Measurements from ENCODE around the gene ZNF180. TPM values are rescaled to one million over a fixed set of nuclear protein-coding genes. Genes with fewer than 3 reads are reported as not detected.

Gene ZNF180
- total RNA-seq, 1 donor from 2014 or later, result 17.9 TPM

GRCh38 chr19:44435441-44435840 is 64.9 kb downstream of the ZNF180 start:
- Mint-ChIP-seq H3K4me3 (ENCODE audit: low read depth) (no peak overlapping the region), H3K9me3 (ENCODE audit: low read depth) (peaks cover 46% of the 10 kb centered on the region), H3K27me3 (no peaks in the 10 kb centered on the region), H3K4me1 (ENCODE audit: low read depth) (peaks cover 3% of the 10 kb centered on the region), H3K27ac (no peak overlapping the region), H3K36me3 (ENCODE audit: insufficient read depth) (peaks cover 80% of the 10 kb centered on the region)
- TF ChIP-seq CTCF (IDR thresholded peaks at IDR 0.05; ENCODE audit: unreplicated experiment), result no peak
- no peak for DNase-seq (ENCODE audit: low spot score, unreplicated experiment)

GRCh38 chr19:44430956-44431355 is 69.4 kb downstream of the ZNF180 start:
- Mint-ChIP-seq H3K4me1 (ENCODE audit: low read depth) (peaks cover 3% of the 10 kb centered on the region), H3K4me3 (ENCODE audit: low read depth) (no peak overlapping the region), H3K27ac (no peak overlapping the region), H3K36me3 (ENCODE audit: insufficient read depth) (peaks cover 89% of the 10 kb centered on the region), H3K27me3 (no peaks in the 10 kb centered on the region), H3K9me3 (ENCODE audit: low read depth) (peaks cover 74% of the 10 kb centered on the region)
- no peak for TF ChIP-seq CTCF (IDR thresholded peaks at IDR 0.05; ENCODE audit: unreplicated experiment)
- DNase-seq (ENCODE audit: low spot score, unreplicated experiment), result no peak

Other genes starting within 250 kb of the ZNF180 start
- gene ZNF233, start 240.6 kb downstream of the ZNF180 start, total RNA-seq, result 5.7 and 7.9 TPM in 2 replicates
- 15.0 and 16.6 TPM in 2 replicates for gene ZNF235, start 195.5 kb downstream of the ZNF180 start, total RNA-seq
- gene ZNF112, start 143.8 kb downstream of the ZNF180 start, total RNA-seq, result 13.0 and 14.1 TPM in 2 replicates
- 13.1 and 14.3 TPM in 2 replicates for gene ZNF285, start 98.9 kb downstream of the ZNF180 start, total RNA-seq
- gene ZNF229, start 52.0 kb downstream of the ZNF180 start, total RNA-seq, result 18.3 and 18.4 TPM in 2 replicates
- gene CEACAM20, start 29.2 kb upstream of the ZNF180 start, total RNA-seq, result not detected in 2 replicates
- gene IGSF23, start 113.0 kb upstream of the ZNF180 start, total RNA-seq, result 0.67 and 1.7 TPM in 2 replicates
- 61.2 and 64.3 TPM in 2 replicates for gene PVR, start 143.4 kb upstream of the ZNF180 start, total RNA-seq
- gene CEACAM19, start 171.0 kb upstream of the ZNF180 start, total RNA-seq, result 25.8 and 29.8 TPM in 2 replicates
- gene CEACAM16, start 198.6 kb upstream of the ZNF180 start, total RNA-seq, result not detected in 2 replicates
- gene BCL3, start 248.2 kb upstream of the ZNF180 start, total RNA-seq, result 2.9 and 3.8 TPM in 2 replicates